PC-3 (cell line): Measurements from ENCODE around the gene PRDM4. TPM values are rescaled to one million over a fixed set of nuclear protein-coding genes. Genes with fewer than 3 reads are reported as not detected.

Experiments
- ATAC-seq: fragments of 200-7000 bp; cut with Tn5 transposase; 2 replicates; pipeline ENCODE4 v1.9.1; 2020; ENCODE audit warnings: mild to moderate bottlenecking, moderate library complexity
- BruUV-seq: library from RNA; stranded (reverse); fragments of 400-500 nt; replicated peaks from 2 replicates; lab custom pipeline; 2021; lab: Mats Ljungman, UMichigan
- CTCF ChIA-PET: fragments of 300-600 bp; sonication (Branson Sonifier 250); formaldehyde crosslinking; loops from one replicate; lab custom pipeline; 2022; ENCODE audit warnings: antibody characterized with exemption; lab: Charles Lee
- POLR2A ChIA-PET: fragments of 300-600 bp; sonication (Branson Sonifier 250); formaldehyde crosslinking; loops from one replicate; lab custom pipeline; 2022; ENCODE audit warnings: antibody characterized with exemption; ENCODE audit not compliant: unreplicated experiment; lab: Charles Lee
- DNase-seq: peaks from one replicate; pipeline ENCODE4 v3.0.0-alpha.2; 2015
- H2AFZ ChIP-seq: fragments of 300-600 bp; sonication (generic); 2 replicates; pipeline ENCODE4 v1.6.0; 2016; ENCODE audit warnings: antibody characterized with exemption, low read length
- H3F3A ChIP-seq: fragments of 300-600 bp; sonication (generic); one replicate; pipeline ENCODE4 v1.6.0; 2017; ENCODE audit warnings: antibody characterized with exemption, low read length, control low read depth, mild to moderate bottlenecking; ENCODE audit not compliant: unreplicated experiment
- H3K27ac ChIP-seq: fragments of 300-600 bp; sonication (generic); 2 replicates; pipeline ENCODE4 v1.5.1; 2016; ENCODE audit warnings: mild to moderate bottlenecking, low read length
- H3K27me3 ChIP-seq: fragments of 300-600 bp; sonication (generic); 2 replicates; pipeline ENCODE4 v1.6.1; 2016; ENCODE audit warnings: low read length, mixed read lengths
- H3K36me3 ChIP-seq: fragments of 300-600 bp; sonication (generic); 2 replicates; pipeline ENCODE4 v1.6.1; 2016; ENCODE audit warnings: low read depth, mixed run types, low read length, mixed read lengths
- H3K4me1 ChIP-seq: fragments of 300-600 bp; sonication (generic); 2 replicates; pipeline ENCODE4 v1.5.1; 2016; ENCODE audit warnings: low read length; ENCODE audit not compliant: insufficient read depth
- H3K4me2 ChIP-seq: fragments of 300-600 bp; sonication (generic); 2 replicates; pipeline ENCODE4 v1.6.0; 2016; ENCODE audit warnings: low read length
- H3K4me3 ChIP-seq: fragments of 300-600 bp; sonication (generic); 2 replicates; pipeline ENCODE4 v1.5.1; 2016; ENCODE audit warnings: mild to moderate bottlenecking, low read length, mixed read lengths
- H3K79me2 ChIP-seq: fragments of 300-600 bp; sonication (generic); 2 replicates; pipeline ENCODE4 v1.6.1; 2017; ENCODE audit warnings: low read length, mixed read lengths
- H3K9ac ChIP-seq: fragments of 300-600 bp; sonication (generic); 2 replicates; pipeline ENCODE4 v1.6.0; 2016; ENCODE audit warnings: mild to moderate bottlenecking, low read length
- H3K9me2 ChIP-seq: fragments of 300-600 bp; sonication (generic); replicated peaks from 2 replicates; pipeline ENCODE4 v1.6.1; 2016; ENCODE audit warnings: mixed run types, low read length, mixed read lengths
- H3K9me3 ChIP-seq: fragments of 300-600 bp; sonication (generic); 2 replicates; pipeline ENCODE4 v1.6.1; 2016; ENCODE audit warnings: low read length, mixed read lengths
- H4K20me1 ChIP-seq: fragments of 300-600 bp; sonication (generic); 2 replicates; pipeline ENCODE4 v1.6.1; 2016; ENCODE audit warnings: low read length, mixed read lengths
- CTCF ChIP-seq: fragments of 300-600 bp; sonication (generic); conservative IDR thresholded peaks from 2 replicates; pipeline ENCODE4 v1.5.1; 2017; ENCODE audit warnings: antibody characterized with exemption, low read depth, mild to moderate bottlenecking, low read length
- EZH2 ChIP-seq: fragments of 300-600 bp; sonication (generic); IDR thresholded peaks from one replicate; pipeline ENCODE4 v1.6.1; 2017; ENCODE audit warnings: antibody characterized with exemption, mild to moderate bottlenecking, low read length; ENCODE audit not compliant: unreplicated experiment
- EZH2phosphoT487 ChIP-seq: fragments of 300-600 bp; sonication (generic); IDR thresholded peaks from 2 replicates; pipeline ENCODE4 v1.6.1; 2018; ENCODE audit warnings: mild to moderate bottlenecking, antibody characterized with exemption, low read length, borderline replicate concordance
- intact Hi-C: fragments of 100-400 bp; cut with micrococcal nuclease; formaldehyde crosslinking; loops from 2 replicates; pipeline ENCODE4 v1.9.0; 2023
- total RNA-seq: library from RNA; depleted of rRNA; stranded (reverse); fragments of >200 nt; gene quantifications from 2 replicates; pipeline ENCODE4 v1.2.3, GENCODE V29; 2014

Gene PRDM4
- total RNA-seq, 1 experiment from 2014 or later = 22.6 TPM

- no peaks in the 10 kb centered on the region for H4K20me1 ChIP-seq
- H3K4me3 ChIP-seq = no peak overlapping the region
- BruUV-seq = no TSS peak
- H3K79me2 ChIP-seq = no peaks in the 10 kb centered on the region
- TF ChIP-seq CTCF (no peak), EZH2 (no peak), EZH2phosphoT487 (no peak)
- no peak overlapping the region for H3K9ac ChIP-seq
- CTCF ChIA-PET = no interaction called here
- no peaks in the 10 kb centered on the region for H3F3A ChIP-seq
- ATAC-seq (no peak), DNase-seq (no peak)
- POLR2A ChIA-PET = no interaction called here
- peaks cover 83% of the 10 kb centered on the region for H3K27me3 ChIP-seq
- no peaks in the 10 kb centered on the region for H3K9me3 ChIP-seq
- no peaks in the 10 kb centered on the region for H3K4me1 ChIP-seq
- intact Hi-C loops = no loop called here
- H3K27ac ChIP-seq = no peak overlapping the region
- no peak overlapping the region for H3K4me2 ChIP-seq
- no peaks in the 10 kb centered on the region for H3K9me2 ChIP-seq
- no peak overlapping the region for H2AFZ ChIP-seq
- H3K36me3 ChIP-seq = no peaks in the 10 kb centered on the region
Observed at GRCh38 chr12:107775093-107775721, 14.3 kb upstream of the PRDM4 start.

DNA sequence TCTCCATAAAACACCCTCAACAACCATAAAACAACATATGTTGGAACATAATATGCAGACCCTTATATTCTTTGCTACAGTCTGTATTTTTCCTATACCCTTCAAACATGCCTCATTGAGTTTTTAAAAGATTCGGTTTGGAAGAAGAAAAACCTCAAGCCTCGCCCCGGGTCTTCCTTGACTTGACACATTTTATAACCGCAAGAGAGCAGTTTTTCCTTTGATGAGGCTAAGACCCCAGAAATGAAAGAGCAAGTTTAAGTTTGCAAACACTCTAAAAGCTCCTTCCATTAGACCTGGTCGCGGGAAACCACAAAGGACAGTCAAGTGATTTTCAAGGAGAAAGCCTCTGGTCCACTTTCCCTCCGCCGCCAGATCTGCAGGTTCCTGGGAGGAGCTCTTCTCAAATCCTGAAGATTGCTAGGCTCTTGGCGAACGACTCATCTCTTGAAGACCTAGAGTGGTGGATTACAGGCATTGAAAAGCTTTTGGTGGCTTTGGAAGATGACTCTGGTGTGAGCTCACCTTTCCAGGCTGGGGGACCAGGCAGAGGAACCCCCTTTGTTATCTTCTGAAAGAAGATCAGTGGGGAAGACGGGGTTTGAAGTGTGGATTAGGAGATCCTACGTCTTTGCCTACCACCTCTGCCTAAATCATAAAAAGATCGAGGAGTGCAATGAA is 13.6 kb upstream of the PRDM4 start, which contains the start of gene ASCL4:
Gene ASCL4 (plus strand): TSS at position 356 of the 681 bp plus-strand sequence. CDS start 515 bp downstream, outside the sequence.
- no TSS peak for BruUV-seq
- H3K36me3 ChIP-seq = no peaks in the 10 kb centered on the region

More for the DNA sequence above, 13.6 kb upstream of the PRDM4 start, which contains the start of gene ASCL4:
- ATAC-seq (no peak), DNase-seq (no peak)
- no peaks in the 10 kb centered on the region for H3K4me1 ChIP-seq
- no peak within 1 kb of the TSS for H3K9ac ChIP-seq
- intact Hi-C loops = no loop called here
- no peaks in the 10 kb centered on the region for H3F3A ChIP-seq
- no peak within 1 kb of the TSS for H2AFZ ChIP-seq
- no peaks in the 10 kb centered on the region for H3K9me2 ChIP-seq
- CTCF ChIA-PET = no interaction called here
- H4K20me1 ChIP-seq = no peaks in the 10 kb centered on the region
- POLR2A ChIA-PET = no interaction called here
- no peak within 1 kb of the TSS for H3K4me3 ChIP-seq
- no peaks in the 10 kb centered on the region for H3K9me3 ChIP-seq
- H3K27me3 ChIP-seq = peaks cover 83% of the 10 kb centered on the region
- no peak within 1 kb of the TSS for H3K27ac ChIP-seq
- H3K4me2 ChIP-seq = no peak within 1 kb of the TSS
- no peak for TF ChIP-seq EZH2phosphoT487
- TF ChIP-seq EZH2 = no peak
- no peak for TF ChIP-seq CTCF
- no peaks in the 10 kb centered on the region for H3K79me2 ChIP-seq
